CD4-positive, alpha-beta T cell treated with Interferon gamma for 1 hour (primary cell): ENCODE results near the gene HOXB3.

Experiments
- DNase-seq: peaks from one replicate; pipeline ENCODE4 v3.0.0-alpha.2; 2020

The HOXB3 gene

DNA sequence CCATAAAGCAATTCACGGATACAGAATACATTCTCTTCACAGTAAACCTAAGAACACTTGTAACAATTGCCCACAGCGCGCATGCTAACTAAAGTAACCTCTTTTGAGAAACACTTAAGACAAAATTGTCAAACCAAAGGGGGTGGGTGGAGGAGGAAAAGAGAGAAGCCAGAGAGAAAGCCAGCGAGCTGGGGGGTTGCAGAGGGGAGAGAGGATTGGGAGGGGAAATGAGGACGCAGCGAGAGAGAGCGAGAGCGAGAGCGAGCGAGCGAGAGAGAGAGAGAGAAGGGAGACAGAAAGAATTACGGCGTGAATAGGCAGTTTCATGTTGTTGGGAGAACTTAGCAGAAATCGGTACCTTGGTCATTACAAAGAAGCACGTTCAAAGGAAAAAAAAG lies 22.4 kb upstream of the HOXB3 start:
- no peak for DNase-seq

DNA sequence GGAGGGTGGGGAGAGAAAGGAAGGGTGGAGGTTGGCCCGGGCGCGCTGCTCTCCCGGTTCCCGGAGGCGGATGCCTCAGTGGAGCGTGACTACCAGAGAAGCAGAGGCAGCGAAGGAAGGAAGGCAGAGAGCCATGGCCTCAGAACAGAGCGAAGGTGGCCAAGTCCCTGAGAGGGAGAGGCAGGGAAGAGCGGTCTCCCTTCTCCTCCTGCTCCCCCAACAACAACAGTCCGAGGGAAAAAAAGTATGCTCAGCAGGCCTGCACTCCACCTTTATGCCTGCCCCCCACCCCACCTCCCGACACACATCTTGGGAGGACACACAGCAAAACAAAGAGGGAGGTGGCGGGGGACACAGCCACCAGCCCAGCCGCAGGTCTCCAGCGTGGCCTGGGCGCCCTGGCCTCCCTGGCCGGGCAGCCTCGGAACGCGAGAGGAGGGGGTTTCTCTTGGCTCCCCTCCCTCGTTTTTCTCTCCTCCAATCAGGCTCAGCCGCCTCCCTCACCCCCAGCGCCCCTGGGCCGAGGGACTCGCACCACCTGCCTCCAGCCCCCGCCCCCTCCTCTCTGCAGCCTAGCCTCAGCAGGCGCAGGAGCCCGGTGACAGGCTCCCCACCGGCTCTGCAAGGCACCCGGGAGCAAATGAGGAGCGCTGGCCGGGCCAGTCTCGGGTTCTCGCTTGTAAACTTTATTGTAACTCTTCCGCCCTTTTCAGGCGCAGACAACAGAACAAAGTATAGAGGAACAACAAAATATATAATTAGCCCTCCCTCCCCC lies 21.8 kb upstream of the HOXB3 start:
- DNase-seq: no peak

DNA sequence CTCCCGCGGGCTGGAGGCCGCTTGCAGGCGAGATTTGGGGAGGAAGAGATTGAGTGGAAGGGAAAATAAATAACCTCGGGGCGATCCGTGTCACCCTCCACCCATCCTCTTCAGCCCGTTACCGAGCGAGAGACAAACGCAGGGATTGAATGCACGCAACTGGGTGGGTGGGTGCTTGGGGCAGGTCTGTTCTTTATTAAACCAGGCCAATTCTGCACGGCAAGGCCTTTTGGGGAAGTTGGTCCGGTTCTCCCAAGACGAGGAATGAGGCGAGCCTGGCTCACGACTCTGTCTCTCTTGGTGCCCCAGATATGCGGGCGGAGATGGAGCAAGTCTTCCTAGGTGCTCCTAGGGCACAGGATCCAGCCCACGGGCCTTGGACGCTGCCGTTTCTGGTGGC lies 21.2 kb upstream of the HOXB3 start:
- DNase-seq: no peak

DNA sequence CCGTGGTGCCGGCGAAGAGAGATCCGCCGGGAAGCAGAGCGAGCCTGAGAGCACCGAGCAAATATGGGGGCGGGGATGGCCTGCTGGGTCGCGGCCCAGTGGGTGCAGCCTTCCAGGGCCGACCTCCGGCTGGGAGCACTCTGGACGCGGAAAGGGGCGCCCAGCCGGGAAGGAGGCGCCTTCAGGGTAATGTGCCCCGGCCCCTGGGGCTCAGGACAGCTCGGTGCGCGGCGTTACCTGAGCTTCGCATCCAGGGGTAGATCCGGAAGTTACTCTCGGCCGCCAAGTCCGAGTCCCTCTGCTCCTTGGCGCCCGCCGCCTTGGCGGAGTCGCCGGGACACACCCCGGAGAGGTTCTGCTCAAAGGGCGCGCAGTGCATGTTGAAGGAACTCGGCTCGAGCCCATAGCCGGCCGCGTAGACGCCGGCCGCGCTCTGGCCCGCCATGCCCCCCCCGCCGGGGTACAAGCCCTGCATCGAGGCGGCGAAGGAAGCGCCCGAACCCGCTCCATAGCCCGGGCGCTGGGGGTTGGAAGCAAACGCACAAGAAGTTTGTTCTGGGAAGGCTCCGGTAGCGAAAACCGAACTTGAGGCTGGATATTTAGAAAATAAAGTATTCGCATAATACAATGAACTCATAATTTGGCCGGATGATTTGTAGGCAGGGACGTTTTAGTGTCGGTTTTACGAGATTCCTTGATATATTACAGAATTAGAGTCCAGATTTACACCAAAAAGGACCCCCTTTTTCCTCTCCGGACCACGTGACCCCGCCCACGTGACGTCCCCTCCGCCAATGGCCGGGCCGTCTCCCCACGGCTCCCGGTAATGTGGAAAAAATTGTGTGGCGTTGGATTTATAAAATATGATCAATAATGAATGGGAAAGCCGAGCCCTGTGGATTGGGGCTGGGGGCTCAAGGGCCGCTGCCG lies 20.5 kb upstream of the HOXB3 start, which contains the start of gene HOXB7:
Gene HOXB7, minus strand, starts transcription at position 736 of the 930 bp plus-strand sequence. Its CDS starts 99 bp downstream, at position 637.
- peak; percentile 31 for DNase-seq

DNA sequence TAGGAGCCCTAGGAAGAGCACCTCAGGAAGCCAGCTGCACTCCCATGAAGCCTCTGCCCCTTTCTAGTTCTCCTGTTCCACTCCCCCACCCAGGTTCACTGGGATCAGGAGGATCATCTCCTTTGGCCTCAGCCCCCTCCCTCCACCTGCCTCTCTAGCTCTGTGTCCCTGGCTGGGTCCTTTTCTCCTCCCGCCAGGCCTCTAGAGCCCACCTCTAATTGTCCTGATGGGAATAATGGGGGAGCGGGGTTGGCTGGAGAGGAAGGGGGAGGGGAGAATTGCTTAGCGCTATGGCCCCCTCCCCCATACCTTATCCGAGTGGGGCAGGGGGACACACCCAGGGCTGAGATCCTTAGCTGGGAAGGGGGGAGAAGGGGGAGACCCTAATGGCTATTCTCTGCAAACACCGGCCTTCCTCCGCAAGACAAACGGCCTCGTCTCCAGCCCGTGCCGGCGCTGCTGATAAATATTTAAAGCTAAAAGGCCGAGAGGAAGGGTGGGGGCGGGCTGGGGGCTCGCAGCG lies 19.8 kb upstream of the HOXB3 start:
- DNase-seq: no peak

DNA sequence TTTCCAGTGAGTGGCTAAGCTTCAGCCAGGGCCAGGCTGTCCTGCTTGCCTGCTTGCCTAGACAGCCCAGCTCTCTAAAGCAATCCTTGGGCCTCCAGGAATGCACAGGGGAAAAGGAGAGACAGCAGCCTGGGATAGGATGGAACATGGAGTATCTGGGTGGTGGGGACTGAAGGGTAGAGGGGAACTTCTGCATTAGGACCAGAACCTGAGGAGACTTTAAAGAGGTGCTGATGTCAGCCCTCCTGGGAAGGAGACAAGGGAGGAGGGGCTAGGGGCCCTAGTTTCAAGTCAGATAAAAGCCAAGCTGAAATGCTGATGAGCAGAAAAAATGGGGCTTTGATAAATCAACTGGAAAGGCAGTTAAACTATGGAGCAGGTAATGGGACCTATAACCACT lies 19.0 kb upstream of the HOXB3 start:
- no peak for DNase-seq

DNA sequence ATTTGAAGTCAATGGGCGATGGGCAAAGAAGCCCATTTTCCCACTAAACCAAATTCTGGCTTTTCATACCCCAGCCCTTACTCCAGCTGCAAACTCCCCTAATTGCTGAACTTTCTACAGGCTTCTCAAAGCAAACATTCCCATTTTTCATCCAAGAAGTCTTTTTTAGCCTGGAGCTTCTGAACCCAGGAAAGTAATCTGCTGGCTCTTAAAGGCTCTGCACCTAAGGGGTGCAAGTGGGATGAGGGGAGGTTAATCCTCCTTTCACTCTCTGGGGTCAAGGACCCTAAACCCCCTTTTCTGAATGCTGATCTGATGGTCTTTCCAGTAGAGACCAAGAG lies 18.4 kb upstream of the HOXB3 start:
- DNase-seq: no peak

DNA sequence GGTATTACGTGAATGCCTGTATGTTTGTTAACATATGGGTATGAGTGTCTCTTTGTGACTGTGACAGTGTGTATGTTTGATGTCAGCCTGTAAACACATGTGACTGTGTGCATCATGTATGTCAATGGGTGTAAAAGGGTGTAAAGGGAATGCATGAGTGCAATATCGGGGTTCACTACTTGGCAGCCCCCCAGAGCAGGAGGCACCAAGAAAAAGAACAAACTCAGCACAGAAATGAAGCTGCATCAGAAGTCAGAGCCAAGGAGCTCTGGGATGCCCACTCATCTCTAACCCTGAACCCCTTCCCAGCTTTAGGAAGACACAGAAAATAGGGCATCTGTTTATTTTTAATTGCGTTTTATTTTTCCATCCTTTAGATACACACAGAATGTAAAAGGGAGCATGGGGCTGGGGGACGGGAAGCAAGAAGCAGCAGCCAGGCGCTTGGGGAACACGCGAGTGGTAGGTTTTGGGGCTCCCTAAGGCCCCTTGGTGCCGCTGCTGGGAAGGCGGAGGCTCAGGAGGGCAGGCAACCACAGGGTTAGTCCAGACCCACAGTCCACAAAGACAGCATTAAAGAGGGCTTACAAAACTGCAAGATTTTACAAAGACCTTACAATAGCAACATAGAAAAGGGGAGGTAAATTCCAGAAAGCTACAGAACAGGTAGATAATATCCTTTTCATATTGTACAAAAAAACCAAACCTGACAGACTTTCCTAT lies 17.0 kb upstream of the HOXB3 start:
- no peak for DNase-seq

DNA sequence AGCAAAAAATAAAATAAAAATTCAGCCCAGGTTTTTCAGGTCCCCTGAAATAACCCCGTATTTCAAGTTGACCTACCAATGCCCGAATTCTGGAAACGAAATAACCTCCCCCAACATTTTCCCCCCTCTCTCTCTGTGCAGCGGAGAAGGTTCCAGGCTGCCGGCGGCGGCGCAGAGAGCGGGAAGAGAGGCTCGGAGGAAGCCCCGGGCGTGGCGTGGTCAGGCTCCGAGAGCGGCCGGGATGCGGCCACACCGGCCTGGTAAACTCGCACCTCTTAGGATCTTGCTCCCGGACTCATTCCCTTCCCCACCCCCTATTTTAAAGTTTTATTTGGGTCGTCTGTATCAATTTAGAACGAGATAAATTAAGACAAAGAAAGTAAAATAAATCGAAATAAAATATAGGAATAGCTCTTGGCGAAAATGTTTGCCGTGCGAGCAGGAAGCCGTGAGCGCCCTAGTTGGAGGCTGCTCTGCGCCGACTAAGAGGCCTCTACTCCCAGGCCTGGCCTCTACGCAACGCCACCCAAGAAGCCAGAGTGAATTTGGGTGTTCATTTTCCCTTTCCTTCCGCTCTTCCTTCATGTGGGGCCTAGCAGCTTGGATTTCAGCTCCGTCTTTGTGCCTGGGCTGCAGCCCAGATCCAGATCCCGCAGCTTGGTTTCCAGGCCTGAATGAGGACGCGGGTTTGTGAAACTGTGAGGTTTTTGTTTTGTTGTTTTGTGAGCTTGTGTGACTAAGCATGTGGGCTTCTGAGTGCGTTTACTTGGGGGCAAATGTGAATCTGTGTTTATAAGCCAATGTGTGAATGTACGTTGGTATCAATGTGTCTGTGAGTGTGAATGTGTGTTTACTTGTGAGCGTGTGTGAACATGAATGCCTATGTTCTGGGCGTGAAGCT lies 16.2 kb upstream of the HOXB3 start:
- DNase-seq: no peak

DNA sequence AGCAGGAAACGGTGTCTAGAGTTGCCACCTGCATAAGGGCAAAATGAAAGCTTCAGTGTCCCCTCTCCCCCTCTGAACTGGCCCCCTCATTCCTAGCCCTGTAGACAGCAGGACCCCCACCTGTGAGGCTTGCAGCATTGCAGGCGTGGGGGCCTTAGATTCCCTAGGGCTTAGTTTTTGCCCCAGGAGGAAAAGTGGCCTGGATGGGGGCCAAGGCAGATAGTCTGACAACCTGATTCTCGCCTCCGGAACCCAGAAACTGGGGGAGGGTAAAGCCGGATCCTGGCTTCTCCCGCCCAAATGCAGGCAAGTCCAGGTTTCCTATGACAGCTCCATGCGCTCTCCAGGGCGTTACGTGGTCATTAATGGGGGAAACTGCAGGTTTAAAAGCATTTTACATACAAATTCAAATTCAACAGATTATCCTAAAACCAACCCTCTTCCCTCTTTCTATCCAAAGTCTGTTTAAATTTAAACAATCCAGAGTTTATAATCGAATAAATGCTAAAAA lies 15.4 kb upstream of the HOXB3 start:
- DNase-seq: no peak

DNA sequence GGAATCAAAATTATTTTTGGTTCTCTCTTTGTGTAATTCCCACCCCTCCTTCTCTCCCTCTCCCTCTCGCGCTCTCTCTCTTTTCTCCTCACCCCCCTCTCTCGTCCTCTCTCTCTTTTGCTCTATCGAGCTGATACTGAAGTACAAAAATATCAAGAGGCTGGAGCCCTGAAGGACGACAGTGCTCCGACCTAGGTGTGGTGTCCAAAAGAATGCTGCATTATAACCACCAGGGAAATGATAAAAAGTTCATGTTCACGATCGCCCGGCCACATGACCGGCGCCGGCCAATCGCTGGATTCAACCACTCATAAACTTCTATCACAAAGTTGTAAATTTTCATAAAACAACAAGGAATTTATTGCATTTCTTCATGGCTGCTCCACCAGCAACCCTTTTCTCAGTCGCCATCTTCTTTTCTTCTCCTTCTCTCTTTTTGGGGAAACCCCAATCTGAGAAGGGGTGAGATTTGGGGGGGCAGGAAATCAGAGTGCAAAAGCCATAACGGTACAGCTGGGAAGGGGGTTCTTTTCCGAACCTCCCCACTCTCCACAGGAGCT lies 14.8 kb upstream of the HOXB3 start, which contains the start of gene HOXB6:
Gene HOXB6, minus strand, starts transcription at position 217 of the 560 bp plus-strand sequence. CDS start 6,836 bp downstream, outside the sequence.
- DNase-seq: no peak

DNA sequence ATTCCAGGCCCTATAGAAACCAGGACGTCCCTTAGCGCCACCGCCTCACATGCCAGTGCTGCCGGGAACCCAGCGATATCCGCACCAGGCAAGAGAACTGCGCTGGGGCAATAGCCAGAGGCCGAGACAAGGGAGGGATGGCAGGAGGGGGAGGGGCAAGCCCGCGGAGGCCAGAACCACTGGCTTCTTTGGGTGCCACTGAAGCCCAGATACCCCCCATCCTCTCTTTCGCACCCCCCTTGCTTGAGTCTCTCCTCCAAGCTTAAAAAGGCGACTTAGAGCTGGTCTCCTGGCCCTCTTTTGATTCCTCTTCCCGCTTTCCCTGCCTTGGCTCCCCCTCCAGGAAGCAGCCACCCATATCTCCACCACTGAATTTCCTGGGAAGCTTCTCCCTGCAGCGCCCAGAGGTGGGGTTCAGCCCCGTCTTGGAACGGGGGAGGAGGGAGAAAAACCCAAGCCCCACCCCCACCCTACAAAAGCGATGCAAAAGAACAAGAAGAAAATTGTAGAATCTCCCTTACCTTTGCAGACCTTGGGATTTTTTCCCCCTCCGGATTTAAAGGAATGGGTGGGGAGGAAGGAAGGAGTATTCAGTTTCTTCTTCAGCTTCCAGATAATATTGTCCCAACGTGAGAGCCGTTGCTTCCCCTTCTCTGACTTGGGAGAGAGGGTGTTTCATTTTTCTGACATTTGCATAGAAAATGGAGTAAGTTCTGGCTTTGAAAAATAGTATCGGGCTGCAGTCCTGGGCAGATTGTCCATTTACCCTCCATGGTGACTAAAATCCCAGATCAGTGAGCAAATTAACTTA lies 14.1 kb upstream of the HOXB3 start:
- DNase-seq: no peak

DNA sequence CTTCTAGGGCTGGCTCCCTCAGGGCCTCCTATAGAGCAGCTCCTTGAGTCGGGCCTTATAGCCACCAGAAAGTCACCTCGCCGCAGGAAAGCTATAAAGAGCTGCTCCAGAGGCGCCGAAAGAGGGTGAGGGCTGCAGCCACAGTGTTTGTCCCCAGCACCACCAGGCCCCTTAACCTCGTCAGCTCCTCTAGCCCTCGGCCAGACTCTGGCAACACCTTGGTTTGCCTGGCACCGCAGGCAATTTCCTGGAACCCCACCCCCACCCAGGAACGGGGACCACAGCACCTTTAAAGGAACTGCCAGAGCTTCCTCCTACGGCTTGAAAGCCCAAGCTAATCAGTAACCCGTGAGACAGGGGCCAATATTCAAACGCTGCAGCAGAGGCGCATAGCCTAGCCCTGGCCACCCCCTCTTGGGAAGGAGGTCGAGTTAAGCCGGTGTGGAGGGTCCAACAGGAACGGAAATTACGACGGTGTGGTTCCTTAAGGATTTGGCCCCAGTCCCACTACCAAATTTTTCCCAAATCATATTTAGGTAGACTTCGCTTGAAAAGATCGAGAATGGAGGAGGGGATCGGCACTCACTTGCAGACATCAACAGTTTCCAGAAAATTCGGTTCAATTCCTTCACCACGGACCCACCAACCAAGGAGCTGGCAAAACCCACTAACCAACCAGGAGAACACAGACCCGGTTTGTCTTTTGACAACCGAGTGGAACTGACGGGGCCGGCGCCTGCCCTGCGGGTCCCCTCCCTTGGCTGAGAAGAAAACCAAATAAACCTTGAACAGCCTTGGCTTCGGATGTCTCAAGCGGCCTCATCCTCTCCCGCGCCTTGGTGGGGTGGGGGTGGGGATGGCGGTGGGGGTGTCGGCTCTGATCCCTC lies 11.7 kb upstream of the HOXB3 start:
- no peak for DNase-seq

DNA sequence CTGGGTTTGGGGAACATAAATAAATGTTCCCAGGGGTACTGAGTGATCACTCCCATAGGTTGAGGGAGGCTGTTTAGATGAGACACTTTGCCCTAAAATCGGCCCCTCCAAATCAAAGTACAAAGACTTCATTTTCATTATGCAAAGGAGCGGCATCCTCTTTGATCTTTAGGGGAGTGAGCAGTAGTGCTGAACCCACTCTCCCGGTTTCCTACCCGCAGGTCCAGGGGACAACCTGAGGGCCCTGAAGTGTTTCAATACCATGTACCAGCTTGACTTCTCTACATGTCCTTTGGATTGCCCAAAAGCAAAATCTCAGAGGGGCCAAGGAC lies 11.1 kb upstream of the HOXB3 start:
- DNase-seq: no peak

DNA sequence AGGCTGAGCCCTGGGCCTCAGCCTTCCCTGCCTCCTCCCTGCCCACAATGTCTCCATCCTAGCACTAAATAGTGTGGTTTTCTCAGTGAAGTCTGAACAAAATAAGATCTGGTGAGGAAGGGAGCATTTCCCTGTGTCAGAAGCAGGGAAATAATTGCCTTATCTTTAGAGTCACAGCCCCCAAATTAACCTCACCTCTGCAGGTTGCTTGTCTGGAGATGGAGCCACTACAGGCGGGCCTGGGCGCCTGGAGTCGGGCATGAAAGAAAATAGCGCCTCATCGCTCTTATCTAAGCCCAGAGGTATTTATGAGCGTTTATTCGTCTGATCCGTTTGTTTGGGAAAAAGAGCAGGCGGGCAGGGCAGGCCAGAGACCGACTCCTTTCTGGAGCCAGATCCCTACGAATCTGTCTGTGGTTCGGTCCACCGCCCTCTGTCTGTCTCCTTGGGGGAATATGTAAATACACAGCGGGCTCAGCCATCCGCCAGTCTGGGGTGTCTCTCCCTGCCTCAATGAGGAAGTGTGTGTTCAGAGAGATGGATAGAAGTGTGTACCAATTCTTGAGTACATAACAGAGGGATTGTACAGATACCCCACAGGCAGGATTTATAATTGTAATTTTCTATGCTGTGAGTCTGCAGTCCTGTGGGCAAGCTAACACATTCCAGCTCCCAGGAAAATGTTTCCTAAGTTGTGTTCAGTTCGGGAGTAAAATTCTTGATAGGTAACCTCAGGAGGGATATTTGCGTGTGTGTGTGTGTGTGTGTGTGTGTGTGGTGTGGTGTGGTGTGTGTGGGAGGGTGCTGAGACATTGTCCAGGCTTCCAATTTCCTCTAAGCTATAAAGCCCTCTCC lies 10.4 kb upstream of the HOXB3 start:
- DNase-seq: no peak

DNA sequence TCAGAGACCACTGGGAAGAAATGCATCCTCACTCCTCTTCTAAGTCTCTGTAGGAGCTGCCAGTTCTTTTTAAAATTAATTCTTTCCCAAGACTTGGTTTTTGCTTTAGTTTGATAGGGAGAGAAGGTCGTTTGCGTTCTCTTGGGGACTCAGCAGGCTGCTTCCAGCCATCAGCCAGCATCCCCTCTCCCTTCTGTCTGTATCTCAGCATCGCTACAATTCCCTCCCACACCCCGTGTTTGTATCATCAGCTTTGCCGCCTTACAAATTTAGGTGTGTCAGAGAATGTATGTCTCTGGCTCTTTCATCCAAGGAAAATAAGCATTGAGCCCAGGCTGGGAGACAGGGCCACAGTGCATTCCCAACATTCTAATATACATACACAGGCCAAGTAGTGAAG lies 9.3 kb upstream of the HOXB3 start:
- no peak for DNase-seq

DNA sequence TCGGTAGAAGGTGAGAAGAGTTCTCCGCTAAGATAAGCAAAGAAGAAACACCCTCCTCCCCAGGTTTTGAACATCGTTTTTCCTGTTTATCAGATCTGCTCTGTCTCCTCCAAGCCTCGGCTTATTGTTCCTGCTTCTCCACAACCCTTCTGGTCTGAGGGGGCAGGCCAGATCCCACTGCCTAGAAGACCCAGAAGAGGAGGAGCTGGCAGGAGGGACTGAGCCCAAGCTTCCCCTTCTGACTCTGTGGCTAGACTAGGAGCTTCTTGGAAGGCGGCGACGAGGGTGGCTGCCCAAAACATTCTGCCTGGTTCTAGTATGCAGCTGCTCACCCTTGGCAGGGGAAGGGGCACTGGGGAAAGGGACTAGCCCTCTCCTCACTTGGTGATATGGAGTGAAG lies 8.7 kb upstream of the HOXB3 start:
- DNase-seq: no peak

DNA sequence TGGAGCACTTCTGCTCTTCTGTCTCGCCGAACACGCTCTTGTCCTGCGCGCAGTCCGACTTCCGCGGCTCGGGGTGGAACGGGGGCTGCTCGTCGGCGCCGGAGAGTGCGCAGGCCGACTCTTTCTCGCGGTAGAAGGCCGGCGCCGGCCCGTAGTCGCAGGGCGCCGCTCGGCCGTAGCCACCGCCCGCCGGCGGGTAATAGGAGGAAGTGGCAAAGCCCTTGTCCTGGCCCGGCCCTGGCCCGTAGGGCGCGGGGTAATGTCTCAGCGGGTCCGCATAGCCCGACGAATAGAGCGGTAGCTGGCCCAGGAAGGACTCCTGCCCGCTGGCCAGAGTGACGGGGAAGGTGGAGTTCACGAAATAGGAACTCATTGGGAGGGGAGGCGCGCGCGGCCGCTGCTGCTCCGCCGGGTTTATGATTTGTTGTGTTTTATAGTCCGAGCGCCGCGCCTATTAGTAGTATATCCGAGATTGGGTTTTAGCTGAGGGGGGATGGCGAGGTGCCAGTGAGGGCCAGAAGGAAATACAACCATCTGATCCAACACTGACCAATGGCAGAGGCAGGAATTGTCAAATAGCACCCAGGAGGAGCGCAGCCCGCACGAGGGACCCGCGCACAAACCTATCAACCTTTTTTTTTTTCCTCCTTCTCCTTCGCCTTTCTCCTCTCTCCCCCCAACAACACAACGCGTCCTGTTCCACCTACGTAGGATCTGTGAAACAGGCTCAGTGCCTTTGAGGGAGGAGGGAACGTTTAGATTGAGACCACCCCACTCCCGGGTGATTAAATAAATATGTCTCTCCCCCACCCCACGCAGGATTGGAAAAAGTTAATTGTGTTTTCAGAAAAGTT lies 8.0 kb upstream of the HOXB3 start:
- peak; percentile 25 for DNase-seq
